Measurements from ENCODE around the gene DPYSL5. TPM values are rescaled to one million over a fixed set of nuclear protein-coding genes. Genes with fewer than 3 reads are reported as not detected.

Gene DPYSL5
- total and polyA plus RNA-seq, 3 donors from 2014 or later, result 2.8 to 22.3 (median 5.5) TPM

DNA sequence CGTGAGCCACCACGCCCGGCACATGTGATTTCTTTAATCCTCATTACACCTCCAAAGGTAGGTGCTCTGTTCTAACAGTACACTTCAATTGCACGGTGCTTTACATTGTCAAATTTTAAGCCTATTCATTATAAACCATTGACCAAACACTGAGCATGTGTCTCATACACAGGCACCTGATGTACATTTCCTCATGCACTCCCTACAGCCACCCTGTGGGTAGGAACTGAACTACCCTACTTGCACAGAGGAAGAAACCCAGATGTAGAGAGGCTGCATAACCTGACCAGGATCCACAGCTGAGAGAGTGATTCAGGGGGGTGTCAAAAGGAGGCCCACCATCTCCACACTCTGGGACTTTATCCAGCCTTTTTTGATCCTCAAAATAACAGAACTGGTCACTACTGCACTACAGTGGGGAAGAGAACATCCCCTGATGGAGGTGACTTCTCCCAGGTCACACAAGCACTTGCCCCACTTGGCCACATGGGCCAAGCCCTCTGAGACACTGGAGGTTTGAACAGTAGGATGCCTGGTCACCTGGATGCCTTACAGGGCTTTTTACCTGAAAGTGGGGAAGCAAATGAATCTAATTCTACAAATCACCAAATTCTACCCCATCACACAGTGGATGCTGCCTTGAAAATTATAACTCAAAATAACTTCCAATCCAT is 6.9 kb upstream of the DPYSL5 start:
- no peak for DNase-seq
- Histone ChIP-seq H3K4me3 (no peak overlapping the region), H3K36me3 (ENCODE audit: low read depth, missing control alignments) (no peaks in the 10 kb centered on the region), H3K27me3 (no peaks in the 10 kb centered on the region), H3K9me3 (no peaks in the 10 kb centered on the region), H3K4me1 (no peaks in the 10 kb centered on the region), H3K27ac (no peak overlapping the region)
- TF ChIP-seq POLR2A (IDR thresholded peaks at IDR 0.05), result no peak
- TF ChIP-seq, protein P1, sequence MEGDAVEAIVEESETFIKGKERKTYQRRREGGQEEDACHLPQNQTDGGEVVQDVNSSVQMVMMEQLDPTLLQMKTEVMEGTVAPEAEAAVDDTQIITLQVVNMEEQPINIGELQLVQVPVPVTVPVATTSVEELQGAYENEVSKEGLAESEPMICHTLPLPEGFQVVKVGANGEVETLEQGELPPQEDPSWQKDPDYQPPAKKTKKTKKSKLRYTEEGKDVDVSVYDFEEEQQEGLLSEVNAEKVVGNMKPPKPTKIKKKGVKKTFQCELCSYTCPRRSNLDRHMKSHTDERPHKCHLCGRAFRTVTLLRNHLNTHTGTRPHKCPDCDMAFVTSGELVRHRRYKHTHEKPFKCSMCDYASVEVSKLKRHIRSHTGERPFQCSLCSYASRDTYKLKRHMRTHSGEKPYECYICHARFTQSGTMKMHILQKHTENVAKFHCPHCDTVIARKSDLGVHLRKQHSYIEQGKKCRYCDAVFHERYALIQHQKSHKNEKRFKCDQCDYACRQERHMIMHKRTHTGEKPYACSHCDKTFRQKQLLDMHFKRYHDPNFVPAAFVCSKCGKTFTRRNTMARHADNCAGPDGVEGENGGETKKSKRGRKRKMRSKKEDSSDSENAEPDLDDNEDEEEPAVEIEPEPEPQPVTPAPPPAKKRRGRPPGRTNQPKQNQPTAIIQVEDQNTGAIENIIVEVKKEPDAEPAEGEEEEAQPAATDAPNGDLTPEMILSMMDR (IDR thresholded peaks at IDR 0.05), result no peak
- WGBS, 2 donors, result 74 to 90% methylated on average over 4 of the region's 4 CpGs
- intact Hi-C loops (cut with DNase I; ENCODE audit: low total_unique reads), result no loop called here

DNA sequence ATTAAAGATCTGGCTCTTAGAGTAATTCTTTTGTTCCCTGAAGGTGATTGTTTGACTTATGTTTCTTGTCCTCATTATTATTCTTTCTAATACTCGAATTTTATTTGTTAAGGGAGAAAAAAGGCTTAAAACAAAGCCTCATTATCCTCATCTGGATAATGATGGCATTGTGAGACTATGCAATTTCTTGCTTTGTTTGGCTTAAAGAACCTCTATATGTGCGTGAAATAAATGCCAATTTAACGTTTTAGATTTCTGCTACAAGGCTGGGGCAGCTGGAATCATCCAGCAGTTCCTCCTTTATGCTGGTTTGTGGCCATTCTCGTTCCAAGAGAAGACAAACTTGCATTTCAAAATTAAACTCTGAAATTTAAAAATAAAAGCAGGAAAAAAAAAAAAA is 4.9 kb upstream of the DPYSL5 start:
- no peaks in the 10 kb centered on the region for H3K27me3 ChIP-seq
- H3K4me3 ChIP-seq, result no peak overlapping the region
- no peaks in the 10 kb centered on the region for H3K36me3 ChIP-seq (ENCODE audit: low read depth, missing control alignments)
- DNase-seq, result no peak
- intact Hi-C loops (cut with DNase I; ENCODE audit: low total_unique reads), result no loop called here
- no peaks in the 10 kb centered on the region for H3K9me3 ChIP-seq
- no peak overlapping the region for H3K27ac ChIP-seq
- H3K4me1 ChIP-seq, result no peaks in the 10 kb centered on the region
- WGBS, 2 donors, result 49 to 50% methylated on average over 4 of the region's 4 CpGs
- TF ChIP-seq, protein P1 (IDR thresholded peaks at IDR 0.05), result no peak
- no peak for TF ChIP-seq POLR2A (IDR thresholded peaks at IDR 0.05)

DNA sequence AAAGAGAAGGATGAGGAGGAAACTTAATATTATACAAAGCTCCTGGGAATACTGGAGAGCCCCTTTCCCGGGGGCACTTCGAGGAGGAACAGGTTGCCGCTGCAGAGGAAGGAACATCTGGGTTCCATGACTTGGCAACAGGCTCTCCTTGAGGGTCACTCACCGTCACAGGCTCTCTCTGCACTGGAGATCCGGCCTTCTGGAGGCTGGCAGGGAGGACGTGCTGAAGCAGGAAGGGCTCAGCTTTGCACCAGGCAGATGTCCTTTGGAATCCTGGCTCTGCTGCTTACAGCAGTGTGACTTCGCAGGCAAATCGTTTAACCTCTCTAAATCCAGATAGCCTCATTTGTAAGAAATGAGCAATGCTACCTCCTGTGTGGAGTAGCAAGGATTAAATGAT is 2.9 kb upstream of the DPYSL5 start:
- H3K9me3 ChIP-seq, result no peaks in the 10 kb centered on the region
- intact Hi-C loops (cut with DNase I; ENCODE audit: low total_unique reads), result loop anchor here (5.0 kb wide), 1 partner anchor 97 kb away; no protein-coding TSS in a partner anchor
- H3K36me3 ChIP-seq (ENCODE audit: low read depth, missing control alignments), result no peaks in the 10 kb centered on the region
- DNase-seq, result no peak
- no peak for TF ChIP-seq POLR2A (IDR thresholded peaks at IDR 0.05)
- TF ChIP-seq, protein P1 (IDR thresholded peaks at IDR 0.05), result no peak
- no peak overlapping the region for H3K27ac ChIP-seq
- H3K4me3 ChIP-seq, result no peak overlapping the region
- H3K27me3 ChIP-seq, result no peaks in the 10 kb centered on the region
- whole genome bisulfite sequencing, 2 donors, result 54 to 56% methylated on average over 8 of the region's 8 CpGs
- peaks cover 12% of the 10 kb centered on the region for H3K4me1 ChIP-seq

DNA sequence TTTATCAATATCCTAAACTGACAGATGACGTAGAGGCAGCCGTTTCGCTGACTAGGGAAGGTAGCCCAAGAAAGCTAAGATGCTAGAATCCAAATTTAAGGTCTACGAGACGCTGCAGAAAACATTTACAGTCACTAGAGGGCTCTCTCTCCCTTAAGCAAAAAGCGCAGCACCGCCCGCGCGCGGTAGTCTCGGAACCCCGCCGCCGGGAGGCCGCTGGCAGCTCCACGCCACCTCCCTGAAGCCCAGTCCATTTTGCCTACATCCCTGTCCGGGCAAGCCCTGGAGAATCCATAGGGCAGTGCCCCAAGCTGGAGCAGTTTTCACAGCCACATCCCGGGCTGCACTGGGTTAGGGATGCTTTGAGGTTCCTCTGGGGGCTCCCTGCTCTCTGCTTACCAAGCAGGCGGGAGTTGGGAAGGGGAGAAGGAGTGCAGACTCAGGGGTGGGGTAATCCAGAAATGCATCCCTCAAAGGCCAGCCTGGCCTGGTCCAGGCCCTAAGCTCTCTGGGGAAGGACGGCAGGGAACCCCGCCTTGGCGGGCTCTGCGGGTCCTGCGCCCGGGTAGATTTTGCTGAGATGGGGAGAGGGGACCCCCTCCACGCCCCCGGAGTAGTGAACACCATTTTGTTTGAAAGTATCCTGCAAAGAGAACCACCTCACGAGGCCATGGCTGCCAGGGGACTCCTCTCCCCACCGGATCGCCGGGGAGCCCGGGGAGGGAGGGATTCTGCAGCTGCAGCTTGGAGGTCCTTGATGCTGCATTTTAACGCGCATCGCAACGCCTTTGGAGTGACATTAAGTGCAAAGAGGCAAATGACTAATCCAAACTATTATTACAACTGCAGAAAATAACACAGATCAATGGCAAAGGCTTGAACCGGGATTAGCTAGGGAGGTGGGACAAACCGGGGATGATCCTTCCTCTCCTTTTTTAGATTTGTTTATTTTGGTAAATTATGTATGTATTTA is 1.3 kb upstream of the DPYSL5 start:
- Histone ChIP-seq H3K4me1 (peaks cover 12% of the 10 kb centered on the region), H3K27ac (no peak overlapping the region), H3K27me3 (no peaks in the 10 kb centered on the region), H3K9me3 (no peaks in the 10 kb centered on the region), H3K4me3 (peak overlapping the region in 1 of 2 donors; percentile 22), H3K36me3 (ENCODE audit: low read depth, missing control alignments) (no peaks in the 10 kb centered on the region)
- intact Hi-C loops (cut with DNase I; ENCODE audit: low total_unique reads), result loop anchor here (5.0 kb wide), 1 partner anchor 96 kb away; no protein-coding TSS in a partner anchor
- TF ChIP-seq POLR2A (IDR thresholded peaks at IDR 0.05), result no peak
- TF ChIP-seq, protein P1 (IDR thresholded peaks at IDR 0.05), result peak; percentile 46 to 65 (median 60)
- 4 to 5% methylated on average over 36 to 39 of the region's 39 CpGs for WGBS, 2 donors
- peak; percentile 72 for DNase-seq
